Neutrophil (primary cell): ENCODE measurements around the gene PITRM1.
"Not testable (repeated sequence)": the region's sequence is repeated elsewhere in the genome, so short reads cannot be mapped to it uniquely, and the experiment has no call there.

ENCODE experiments used
- H3K27ac ChIP-seq: fragments of 200-600 bp; sonication (generic); 2 replicates; pipeline ENCODE4 v1.5.1; 2016; ENCODE audit warnings: mild to moderate bottlenecking, moderate library complexity
- H3K27me3 ChIP-seq: fragments of 200-600 bp; sonication (generic); 2 replicates; pipeline ENCODE4 v1.6.0; 2016; ENCODE audit warnings: mild to moderate bottlenecking
- H3K36me3 ChIP-seq: fragments of 200-600 bp; sonication (generic); 2 replicates; pipeline ENCODE4 v1.5.1; 2017
- H3K4me1 ChIP-seq, 2 experiments: fragments of 200-600 bp in 1 of 2; sonication (generic) in 1 of 2; 1 replicate in 1 of 2; 2 replicates in 1 of 2; pipeline versions ENCODE4 v1.5.1 to v1.6.1; 2013 to 2016; ENCODE audit warnings: low read depth in 1 of 2, low read length in 1 of 2, mild to moderate bottlenecking in 1 of 2, moderate library complexity in 1 of 2; ENCODE audit not compliant: control insufficient read depth in 1 of 2, insufficient read depth in 1 of 2
- H3K4me3 ChIP-seq, 2 experiments: fragments of 200-600 bp in 1 of 2; sonication (generic) in 1 of 2; 1 replicate in 1 of 2; 2 replicates in 1 of 2; pipeline ENCODE4 v1.5.1; 2013 to 2016; ENCODE audit warnings: low read depth in 1 of 2, low read length in 1 of 2, mild to moderate bottlenecking in 1 of 2, moderate library complexity in 1 of 2
- H3K9me3 ChIP-seq: fragments of 200-600 bp; sonication (generic); 2 replicates; pipeline ENCODE4 v1.5.1; 2016
- CTCF ChIP-seq: fragments of 200-600 bp; sonication (generic); IDR thresholded peaks from 2 replicates; pipeline ENCODE4 v1.5.1; 2016; ENCODE audit warnings: antibody characterized with exemption

The PITRM1 gene

GRCh38 chr10:3179174-3179573 lies 6.6 kb upstream of the PITRM1 start:
- no peaks in the 10 kb centered on the region for H3K4me1 ChIP-seq
- no peak overlapping the region for H3K27ac ChIP-seq
- no peaks in the 10 kb centered on the region for H3K9me3 ChIP-seq
- H3K36me3 ChIP-seq: no peaks in the 10 kb centered on the region
- H3K27me3 ChIP-seq: peaks cover 23% of the 10 kb centered on the region
- H3K4me3 ChIP-seq: no peak overlapping the region
- no peak for TF ChIP-seq CTCF

GRCh38 chr10:3178042-3178441 lies 5.5 kb upstream of the PITRM1 start:
- no peak overlapping the region for H3K27ac ChIP-seq
- H3K4me3 ChIP-seq: no peak overlapping the region
- peaks cover 23% of the 10 kb centered on the region for H3K27me3 ChIP-seq

GRCh38 chr10:3173171-3173878 lies 743 bp upstream of the PITRM1 start:
- no peak for TF ChIP-seq CTCF
- Histone ChIP-seq H3K4me3 (peak overlapping the region; percentile 84 to 100), H3K9me3 (no peaks in the 10 kb centered on the region), H3K27ac (peak overlapping the region; percentile 78), H3K27me3 (peaks cover 23% of the 10 kb centered on the region), H3K36me3 (peaks cover 17% of the 10 kb centered on the region), H3K4me1 (peaks cover 16 to 21% of the 10 kb centered on the region in 2 experiments)

More at GRCh38 chr10:3178042-3178441, 5.5 kb upstream of the PITRM1 start:
- Histone ChIP-seq H3K9me3 (no peaks in the 10 kb centered on the region), H3K4me1 (peaks cover 7 to 9% of the 10 kb centered on the region in 2 experiments), H3K36me3 (no peaks in the 10 kb centered on the region)
- no peak for TF ChIP-seq CTCF

- Histone ChIP-seq H3K36me3 (peaks cover 28% of the 10 kb centered on the region), H3K4me3 (peak overlapping the region; percentile 84 to 100), H3K27me3 (peaks cover 21% of the 10 kb centered on the region), H3K27ac (peak overlapping the region; percentile 78), H3K9me3 (no peaks in the 10 kb centered on the region), H3K4me1 (peaks cover 16 to 21% of the 10 kb centered on the region in 2 experiments)
- no peak for TF ChIP-seq CTCF
These were observed 519 bp downstream of the PITRM1 start for GRCh38 chr10:3172081-3172445.

GRCh38 chr10:3171488-3171887 lies 1.1 kb downstream of the PITRM1 start:
- H3K27me3 ChIP-seq: peaks cover 16% of the 10 kb centered on the region
- H3K4me3 ChIP-seq: peak overlapping the region in 1 of 2 experiments; percentile 100
- not testable (repeated sequence) for H3K9me3 ChIP-seq, H3K27ac ChIP-seq
- peaks cover 33% of the 10 kb centered on the region for H3K36me3 ChIP-seq
- H3K4me1 ChIP-seq: peaks cover 16 to 21% of the 10 kb centered on the region in 2 experiments

GRCh38 chr10:3169673-3170072 lies 2.9 kb downstream of the PITRM1 start:
- no peak overlapping the region for H3K27ac ChIP-seq
- peaks cover 51% of the 10 kb centered on the region for H3K36me3 ChIP-seq
- H3K27me3 ChIP-seq: peaks cover under 1% of the 10 kb centered on the region
- H3K4me3 ChIP-seq: no peak overlapping the region
- TF ChIP-seq CTCF: no peak
- peaks cover 16 to 21% of the 10 kb centered on the region in 2 experiments for H3K4me1 ChIP-seq
- H3K9me3 ChIP-seq: no peaks in the 10 kb centered on the region
